Heart left ventricle (tissue), 16 donors: ENCODE measurements around the gene FKBP15. TPM values are rescaled to one million over a fixed set of nuclear protein-coding genes. Genes with fewer than 3 reads are reported as not detected.
"Not testable (repeated sequence)": the region's sequence is repeated elsewhere in the genome, so short reads cannot be mapped to it uniquely, and the experiment has no call there.

Experiments used
- ATAC-seq, 4 donors: fragments of 200-7000 bp; cut with Tn5 transposase; one replicate each; pipeline ENCODE4 v1.9.1; 2020 to 2022; ENCODE audit warnings: moderate library complexity in 4 of 4, mild to moderate bottlenecking in 3 of 4, moderate number of reproducible peaks in 1 of 4
- DNase-seq, 5 donors: peaks; one replicate each; pipeline ENCODE4 v3.0.0-alpha.2; 2020
- H3K27ac ChIP-seq, 12 donors: fragments of 200-600 bp; sonication (generic) in 4 of 12; one replicate each; pipeline versions ENCODE4 v1.5.0 to v1.8.0; 2016 to 2022; ENCODE audit warnings: mild to moderate bottlenecking in 2 of 12
- H3K27me3 ChIP-seq, 9 donors: fragments of 200-600 bp; sonication (generic) in 2 of 9; one replicate each; pipeline versions ENCODE4 v1.5.1 to v1.8.0; 2016 to 2022; ENCODE audit warnings: mild to moderate bottlenecking in 3 of 9
- H3K36me3 ChIP-seq, 9 donors: fragments of 200-600 bp; sonication (generic) in 2 of 9; one replicate each; pipeline versions ENCODE4 v1.5.0 to v1.8.0; 2018 to 2022; ENCODE audit warnings: mild to moderate bottlenecking in 2 of 9
- H3K4me1 ChIP-seq, 12 donors: fragments of 200-600 bp; sonication (generic) in 4 of 12; one replicate each; pipeline versions ENCODE4 v1.5.0 to v1.8.0; 2016 to 2022; ENCODE audit warnings: mild to moderate bottlenecking in 3 of 12
- H3K4me3 ChIP-seq, 12 donors: fragments of 200-600 bp; sonication (generic) in 4 of 12; one replicate each; pipeline versions ENCODE4 v1.5.0 to v1.8.0; 2017 to 2022; ENCODE audit warnings: mild to moderate bottlenecking in 9 of 12, moderate library complexity in 4 of 12
- H3K9me3 ChIP-seq, 12 donors: fragments of 200-600 bp; sonication (generic) in 4 of 12; one replicate each; pipeline versions ENCODE4 v1.5.0 to v1.8.0; 2016 to 2022; ENCODE audit warnings: mild to moderate bottlenecking in 1 of 12
- CTCF ChIP-seq, 12 donors: fragments of 200-600 bp; sonication (generic) in 4 of 12; IDR thresholded peaks; one replicate each; pipeline versions ENCODE4 v1.5.0 to v1.8.0; 2018 to 2022; ENCODE audit warnings: antibody characterized with exemption in 12 of 12, mild to moderate bottlenecking in 5 of 12
- POLR2A ChIP-seq, 2 donors: fragments of 450-650 bp; IDR thresholded peaks; one replicate each; pipeline ENCODE4 v1.6.1; 2017; ENCODE audit warnings: antibody characterized with exemption in 2 of 2, mild to moderate bottlenecking in 2 of 2, moderate library complexity in 2 of 2
- WGBS, 4 donors: extraction: QIAGEN DNeasy Blood & Tissue Kit in 2 of 4; methylation state at CpG; one replicate each; pipeline versions ENCODE4 v1.1.5 to v1.1.7; 2013 to 2018; 5-methylcytosine and 5-hydroxymethylcytosine counted together
- intact Hi-C, 10 donors: fragments of 100-400 bp; cut with DNase I; formaldehyde crosslinking; loops; one replicate each; pipeline versions ENCODE4 v1.11.1 to v1.14.2; 2022
- polyA plus RNA-seq, 2 donors: library from polyadenylated mRNA; stranded (reverse); fragments of 200-250 nt; gene quantifications; one replicate each; pipeline ENCODE4 v1.2.3, GENCODE V29; 2013
- total RNA-seq, 9 donors: library from RNA; depleted of rRNA in 2 of 9; stranded (reverse); fragments of >200 nt in 2 of 9; fragmentation: NEBNext Ultra II Directional in 3 of 9; extraction: Animal tissue kit (Norgen Biotek cat#: 25700) in 3 of 9; gene quantifications; one replicate each; pipeline versions ENCODE4 v1.1.0 to v1.2.4, GENCODE V29; 2016 to 2023
- donor health status: ischemic (EF 13 %, LVEDD 7.1; RV severe dilation, severe dysfunction).
- donor health status: healthy with polysubstance abuse.
- donor health status: DM: no; HTN: yes; CAD: no.
- donor health status: DM: no; HTN: no; CAD: no.
- donor health status: ischemic (EF 25% LVEDD 6.9; RV normal size, moderate dysfunction).
- donor health status: ischemic (EF 25% LVEDD 5.7; RV mildly dilated, moderate dysfunction).
- donor health status: healthy.
- donor health status: DM: yes; HTN: yes; CAD: no.
- donor health status: ischemic (EF 35%, LVEDD 5.7; RV mildly dilated, moderate dysfunction).
- donor health status: nonischemic (EF 11% LVEDD 7.7; RV severe dilation, severe dysfunction).
- donor health status: DM: yes; HTN: yes; CAD: no.
- donor health status: PGD.
- donor health status: ischemic (EF 29% LVEDD 5.4; RV normal size, mild dysfunction).
- donor health status: nonischemic (EF 23%, LVEDD 6.1; RV moderate dilation, normal function).

Gene FKBP15
- total and polyA plus RNA-seq, 11 donors: 9.9 to 45.5 (median 18.3) TPM

GRCh38 chr9:113150670-113151611, 70.1 kb downstream of the FKBP15 start, which contains the start of gene SLC31A2:
TSS of gene SLC31A2 (plus strand) at chr9:113151007. CDS start at chr9:113151075, 68 bp downstream.
- H3K4me3 ChIP-seq: peak within 1 kb of the TSS; percentile 72 to 98 (median 94)
- no peaks in the 10 kb centered on the region for H3K27me3 ChIP-seq
- peak within 1 kb of the TSS; percentile 48 to 91 (median 80) for H3K27ac ChIP-seq
- WGBS, 4 donors: 1% methylated on average over 48 to 87 of the region's 87 CpGs
- ATAC-seq (peak; percentile 90 to 97 (median 95)), DNase-seq (peak; percentile 90 to 96 (median 91))
- TF ChIP-seq POLR2A (IDR thresholded peaks at IDR 0.05) (peak; percentile 14 to 82), CTCF (IDR thresholded peaks at IDR 0.05) (peak in 10 of 12 donors; percentile 32 to 67 (median 44))
- H3K9me3 ChIP-seq: no peaks in the 10 kb centered on the region
- H3K4me1 ChIP-seq: peaks cover 0 to 59% (median 14%) of the 10 kb centered on the region in 12 donors
- intact Hi-C loops: loop anchor here in 2 of 10 donors (1.0 to 10.0 kb wide), 4 partner anchors 70 to 251 kb away; partner anchors contain the start of genes ALAD (in 1 of the 2), CDC26 (in 1 of the 2), FKBP15 (in 1 of the 2) and PRPF4 (in 1 of the 2)
- H3K36me3 ChIP-seq: no peaks in the 10 kb centered on the region

- ATAC-seq, DNase-seq, H3K9me3 ChIP-seq, H3K27me3 ChIP-seq, H3K4me3 ChIP-seq, H3K36me3 ChIP-seq, intact Hi-C loops: not testable (repeated sequence)
- Histone ChIP-seq H3K27ac (peak overlapping the region in 1 of 12 donors; percentile 91), H3K4me1 (peaks cover 0 to 46% (median 14%) of the 10 kb centered on the region in 12 donors)
- WGBS, 4 donors: 95 to 97% (median 96%) methylated on average over 7 to 10 of the region's 10 CpGs
These were observed 71.5 kb downstream of the FKBP15 start for GRCh38 chr9:113149561-113149960.

GRCh38 chr9:113148781-113149510, 72.1 kb downstream of the FKBP15 start:
- Histone ChIP-seq H3K4me3 (no peak overlapping the region), H3K4me1 (peaks cover 0 to 39% (median 14%) of the 10 kb centered on the region in 12 donors), H3K9me3 (no peaks in the 10 kb centered on the region), H3K27ac (peak overlapping the region in 1 of 12 donors; percentile 91), H3K27me3 (no peaks in the 10 kb centered on the region), H3K36me3 (no peaks in the 10 kb centered on the region)
- no peak for TF ChIP-seq CTCF (IDR thresholded peaks at IDR 0.05)
- TF ChIP-seq POLR2A (IDR thresholded peaks at IDR 0.05): no peak
- WGBS, 4 donors: 84 to 93% (median 90%) methylated on average over 8 of the region's 8 CpGs
- DNase-seq: no peak
- intact Hi-C loops: no loop called here
- no peak for ATAC-seq

- 90 to 92% (median 91%) methylated on average over 6 of the region's 6 CpGs for WGBS, 4 donors
- no peak overlapping the region for H3K4me3 ChIP-seq
- intact Hi-C loops: no loop called here
These were observed 72.7 kb downstream of the FKBP15 start for GRCh38 chr9:113148372-113148705.

More at GRCh38 chr9:113148372-113148705, 72.7 kb downstream of the FKBP15 start:
- Histone ChIP-seq H3K27me3 (peaks cover 0 to 6% (median 0%) of the 10 kb centered on the region in 9 donors), H3K9me3 (no peaks in the 10 kb centered on the region), H3K4me1 (peaks cover 0 to 33% (median 14%) of the 10 kb centered on the region in 12 donors), H3K27ac (no peak overlapping the region), H3K36me3 (no peaks in the 10 kb centered on the region)
- DNase-seq (no peak), ATAC-seq (no peak)
- TF ChIP-seq CTCF (IDR thresholded peaks at IDR 0.05): no peak
- TF ChIP-seq POLR2A (IDR thresholded peaks at IDR 0.05): no peak
